Measurements from ENCODE around the gene KRT40. TPM values are rescaled to one million over a fixed set of nuclear protein-coding genes. Genes with fewer than 3 reads are reported as not detected.

KRT40 gene
- total RNA-seq, 2 donors from 2014 or later, result 1.6 TPM; not detected in 1

GRCh38 chr17:40953881-40954280 is 30.2 kb downstream of the KRT40 start:
- no peaks in the 10 kb centered on the region for H3K9me3 ChIP-seq
- 44 to 55% methylated on average over 2 of the region's 2 CpGs for WGBS, 2 donors
- no peak for TF ChIP-seq POLR2A (IDR thresholded peaks at IDR 0.05)
- no peak for TF ChIP-seq CTCF (IDR thresholded peaks at IDR 0.05)
- H3K36me3 ChIP-seq (replicated peaks in 1 of 2; ENCODE audit: insufficient read depth in 1 of 2, low read depth in 2 of 2), result no peaks in the 10 kb centered on the region
- no peaks in the 10 kb centered on the region for H3K27me3 ChIP-seq
- DNase-seq, result peak in 2 of 4 donors; percentile 13 to 16
- intact Hi-C loops (cut with DNase I), result no loop called here
- H3K4me1 ChIP-seq, result peaks cover 29% of the 10 kb centered on the region
- H3K4me3 ChIP-seq, result no peak overlapping the region
- H3K27ac ChIP-seq, result peak overlapping the region; percentile 6 to 71 (median 36)
- ATAC-seq, result peak; percentile 36

- intact Hi-C loops (cut with DNase I), result no loop called here
- no peaks in the 10 kb centered on the region for H3K27me3 ChIP-seq
- peaks cover 22% of the 10 kb centered on the region for H3K4me1 ChIP-seq
- H3K36me3 ChIP-seq (replicated peaks in 1 of 2; ENCODE audit: insufficient read depth in 1 of 2, low read depth in 2 of 2), result no peaks in the 10 kb centered on the region
- peak in 2 of 4 donors; percentile 11 to 25 for DNase-seq
- no peak overlapping the region for H3K4me3 ChIP-seq
- peak; percentile 61 for ATAC-seq
- peak overlapping the region in 3 of 4 donors; percentile 19 to 71 (median 53) for H3K27ac ChIP-seq
- TF ChIP-seq POLR2A (IDR thresholded peaks at IDR 0.05) (no peak), CTCF (IDR thresholded peaks at IDR 0.05) (no peak)
- H3K9me3 ChIP-seq, result no peaks in the 10 kb centered on the region
- WGBS, 2 donors, result 19 to 35% methylated on average over 1 of the region's 1 CpG
Measured at GRCh38 chr17:40952661-40953060, 31.5 kb downstream of the KRT40 start.

GRCh38 chr17:40952154-40952553 is 32.0 kb downstream of the KRT40 start:
- H3K9me3 ChIP-seq, result no peaks in the 10 kb centered on the region
- intact Hi-C loops (cut with DNase I), result no loop called here
- H3K4me1 ChIP-seq, result peaks cover 17% of the 10 kb centered on the region
- ATAC-seq, result no peak
- H3K36me3 ChIP-seq (replicated peaks in 1 of 2; ENCODE audit: insufficient read depth in 1 of 2, low read depth in 2 of 2), result no peaks in the 10 kb centered on the region
- H3K27ac ChIP-seq, result peak overlapping the region in 3 of 4 donors; percentile 19 to 71 (median 53)
- no peak overlapping the region for H3K4me3 ChIP-seq
- no peak for TF ChIP-seq POLR2A (IDR thresholded peaks at IDR 0.05)
- TF ChIP-seq CTCF (IDR thresholded peaks at IDR 0.05), result no peak
- no peaks in the 10 kb centered on the region for H3K27me3 ChIP-seq
- WGBS, 2 donors, result 86 to 95% methylated on average over 2 of the region's 2 CpGs
- no peak for DNase-seq

- Histone ChIP-seq H3K9me3 (no peaks in the 10 kb centered on the region), H3K27me3 (no peaks in the 10 kb centered on the region), H3K27ac (no peak overlapping the region), H3K4me3 (no peak overlapping the region), H3K36me3 (replicated peaks in 1 of 2; ENCODE audit: insufficient read depth in 1 of 2, low read depth in 2 of 2) (no peaks in the 10 kb centered on the region), H3K4me1 (peaks cover 8% of the 10 kb centered on the region)
- DNase-seq, result no peak
- intact Hi-C loops (cut with DNase I), result no loop called here
- TF ChIP-seq POLR2A (IDR thresholded peaks at IDR 0.05) (no peak), CTCF (IDR thresholded peaks at IDR 0.05) (no peak)
- WGBS, 2 donors, result 96 to 97% methylated on average over 2 of the region's 2 CpGs
- ATAC-seq, result no peak
Measured at GRCh38 chr17:40951011-40951622, 33.0 kb downstream of the KRT40 start.

GRCh38 chr17:40950176-40950575 is 34.0 kb downstream of the KRT40 start:
- no peaks in the 10 kb centered on the region for H3K36me3 ChIP-seq (replicated peaks in 1 of 2; ENCODE audit: insufficient read depth in 1 of 2, low read depth in 2 of 2)
- DNase-seq (no peak), ATAC-seq (no peak)
- no peaks in the 10 kb centered on the region for H3K9me3 ChIP-seq
- peaks cover 9% of the 10 kb centered on the region for H3K4me1 ChIP-seq
- H3K27me3 ChIP-seq, result no peaks in the 10 kb centered on the region
- 64 to 72% methylated on average over 7 of the region's 7 CpGs for WGBS, 2 donors
- no peak overlapping the region for H3K27ac ChIP-seq
- TF ChIP-seq POLR2A (IDR thresholded peaks at IDR 0.05), result no peak
- no peak for TF ChIP-seq CTCF (IDR thresholded peaks at IDR 0.05)
- no peak overlapping the region for H3K4me3 ChIP-seq
- intact Hi-C loops (cut with DNase I), result no loop called here
